Fibroblast of lung (primary cell): ENCODE results near the gene ZNF609. TPM values are rescaled to one million over a fixed set of nuclear protein-coding genes. Genes with fewer than 3 reads are reported as not detected.
"Not testable (repeated sequence)": the region's sequence is repeated elsewhere in the genome, so short reads cannot be mapped to it uniquely, and the experiment has no call there.

ENCODE experiments used
- DNase-seq, 2 donors: peaks; one replicate each; pipeline versions ENCODE4 v3.0.0 to v3.0.0-alpha.2; 2010; ENCODE audit warnings: low read depth in 2 of 2
- H2AFZ ChIP-seq: 2 replicates; pipeline ENCODE4 v1.5.1; 2012; ENCODE audit warnings: low read length, control low read depth, inconsistent platforms
- H3K27ac ChIP-seq: 2 replicates; pipeline ENCODE4 v1.5.1; 2011; ENCODE audit warnings: low read length, control low read depth; ENCODE audit not compliant: insufficient read depth
- H3K27me3 ChIP-seq: 2 replicates; pipeline ENCODE4 v1.5.1; 2011; ENCODE audit warnings: mild to moderate bottlenecking, low read length; ENCODE audit not compliant: control insufficient read depth, insufficient read depth
- H3K36me3 ChIP-seq: 2 replicates; pipeline ENCODE4 v1.5.1; 2011; ENCODE audit warnings: low read length; ENCODE audit not compliant: control insufficient read depth, insufficient read depth
- H3K4me1 ChIP-seq: 2 replicates; pipeline ENCODE4 v1.5.1; 2011; ENCODE audit warnings: low read length; ENCODE audit not compliant: control insufficient read depth, insufficient read depth; ENCODE audit errors: extremely low read depth
- H3K4me2 ChIP-seq: 2 replicates; pipeline ENCODE4 v1.5.1; 2011; ENCODE audit warnings: low read length, control low read depth; ENCODE audit not compliant: insufficient read depth; ENCODE audit errors: extremely low read depth
- H3K4me3 ChIP-seq, 4 experiments: fragments of 200-600 bp in 1 of 4; sonication (generic) in 1 of 4; replicated peaks in 1 of 4; 2 replicates each; pipeline ENCODE4 v1.5.1; 2011 to 2016; ENCODE audit warnings: low read length in 4 of 4, low read depth in 3 of 4, mild to moderate bottlenecking in 3 of 4, control low read depth in 2 of 4, inconsistent platforms in 1 of 4, mixed read lengths in 1 of 4; ENCODE audit not compliant: insufficient read depth in 1 of 4; ENCODE audit errors: control extremely low read depth in 1 of 4
- H3K79me2 ChIP-seq: 2 replicates; pipeline ENCODE4 v1.5.1; 2012; ENCODE audit warnings: mild to moderate bottlenecking, low read length, inconsistent platforms; ENCODE audit not compliant: control insufficient read depth, insufficient read depth
- H3K9ac ChIP-seq: 2 replicates; pipeline ENCODE4 v1.5.1; 2011; ENCODE audit warnings: mild to moderate bottlenecking, low read length, control low read depth; ENCODE audit not compliant: insufficient read depth
- H3K9me3 ChIP-seq: 2 replicates; pipeline ENCODE4 v1.5.1; 2012; ENCODE audit warnings: low read depth, low read length; ENCODE audit not compliant: control insufficient read depth, insufficient read depth
- H4K20me1 ChIP-seq: 2 replicates; pipeline ENCODE4 v1.5.1; 2011; ENCODE audit warnings: low read length; ENCODE audit not compliant: control insufficient read depth, insufficient read depth; ENCODE audit errors: extremely low read depth
- EZH2 ChIP-seq: IDR thresholded peaks from 2 replicates; pipeline ENCODE4 v1.5.1; 2012; ENCODE audit warnings: low read length, control low read depth, mild to moderate bottlenecking; ENCODE audit errors: missing control alignments
- polyA plus RNA-seq, 2 donors: library from polyadenylated mRNA; depleted of rRNA in 1 of 2; stranded (reverse) in 1 of 2; unstranded in 1 of 2; fragments of >200 nt; gene quantifications; 2 replicates each; pipeline ENCODE4 v1.2.1, GENCODE V29; 2011 to 2012; ENCODE audit warnings: missing spikeins in 1 of 2
- total RNA-seq: library from RNA; depleted of rRNA; stranded (reverse); fragments of >200 nt; gene quantifications from 2 replicates; pipeline ENCODE4 v1.2.1, GENCODE V29; 2014
- TF ChIP-seq, protein P1 (sequence below), 2 donors: IDR thresholded peaks in 1 of 2; conservative IDR thresholded peaks in 1 of 2; 1 replicate in 1 of 2; 2 replicates in 1 of 2; pipeline ENCODE4 v1.5.1; 2011 to 2012; ENCODE audit warnings: low read length in 2 of 2, control low read depth in 1 of 2, inconsistent platforms in 1 of 2, low read depth in 1 of 2, mild to moderate bottlenecking in 1 of 2

Gene ZNF609
- total and polyA plus RNA-seq, 2 donors (not counting 1 experiment from before 2014, with no cell fraction given): 10.8 to 14.7 TPM

GRCh38 chr15:64586984-64587383 lies 126.6 kb downstream of the ZNF609 start:
- Histone ChIP-seq H2AFZ (no peak overlapping the region), H3K36me3 (no peaks in the 10 kb centered on the region), H3K79me2 (peaks cover 10% of the 10 kb centered on the region), H3K4me1 (no peaks in the 10 kb centered on the region), H3K4me2 (no peak overlapping the region), H3K9ac (no peak overlapping the region), H3K27me3 (no peaks in the 10 kb centered on the region), H3K27ac (no peak overlapping the region), H3K9me3 (no peaks in the 10 kb centered on the region), H3K4me3 (no peak overlapping the region), H4K20me1 (no peaks in the 10 kb centered on the region)
- TF ChIP-seq, protein P1, sequence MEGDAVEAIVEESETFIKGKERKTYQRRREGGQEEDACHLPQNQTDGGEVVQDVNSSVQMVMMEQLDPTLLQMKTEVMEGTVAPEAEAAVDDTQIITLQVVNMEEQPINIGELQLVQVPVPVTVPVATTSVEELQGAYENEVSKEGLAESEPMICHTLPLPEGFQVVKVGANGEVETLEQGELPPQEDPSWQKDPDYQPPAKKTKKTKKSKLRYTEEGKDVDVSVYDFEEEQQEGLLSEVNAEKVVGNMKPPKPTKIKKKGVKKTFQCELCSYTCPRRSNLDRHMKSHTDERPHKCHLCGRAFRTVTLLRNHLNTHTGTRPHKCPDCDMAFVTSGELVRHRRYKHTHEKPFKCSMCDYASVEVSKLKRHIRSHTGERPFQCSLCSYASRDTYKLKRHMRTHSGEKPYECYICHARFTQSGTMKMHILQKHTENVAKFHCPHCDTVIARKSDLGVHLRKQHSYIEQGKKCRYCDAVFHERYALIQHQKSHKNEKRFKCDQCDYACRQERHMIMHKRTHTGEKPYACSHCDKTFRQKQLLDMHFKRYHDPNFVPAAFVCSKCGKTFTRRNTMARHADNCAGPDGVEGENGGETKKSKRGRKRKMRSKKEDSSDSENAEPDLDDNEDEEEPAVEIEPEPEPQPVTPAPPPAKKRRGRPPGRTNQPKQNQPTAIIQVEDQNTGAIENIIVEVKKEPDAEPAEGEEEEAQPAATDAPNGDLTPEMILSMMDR (conservative IDR thresholded peaks at IDR 0.05 in 1 of 2, IDR thresholded peaks at IDR 0.05 in 1 of 2; ENCODE audit: low read depth in 1 of 2, low read length in 2 of 2): no peak
- no peak for TF ChIP-seq EZH2
- DNase-seq: no peak

- Histone ChIP-seq H3K4me1 (no peaks in the 10 kb centered on the region), H3K4me2 (no peak overlapping the region), H2AFZ (no peak overlapping the region), H3K9me3 (no peaks in the 10 kb centered on the region), H3K79me2 (peaks cover 3% of the 10 kb centered on the region), H3K36me3 (no peaks in the 10 kb centered on the region), H3K9ac (no peak overlapping the region), H3K4me3 (no peak overlapping the region), H3K27me3 (no peaks in the 10 kb centered on the region), H4K20me1 (no peaks in the 10 kb centered on the region), H3K27ac (no peak overlapping the region)
- no peak for DNase-seq
- no peak for TF ChIP-seq EZH2
- TF ChIP-seq, protein P1 (conservative IDR thresholded peaks at IDR 0.05 in 1 of 2, IDR thresholded peaks at IDR 0.05 in 1 of 2; ENCODE audit: low read depth in 1 of 2, low read length in 2 of 2): no peak
These were observed 129.2 kb downstream of the ZNF609 start for GRCh38 chr15:64589435-64590084.

- not testable (repeated sequence) for H4K20me1 ChIP-seq, H3K27ac ChIP-seq
These were observed 132.5 kb downstream of the ZNF609 start for GRCh38 chr15:64592845-64593244.

More at GRCh38 chr15:64592845-64593244, 132.5 kb downstream of the ZNF609 start:
- not testable (repeated sequence) for H3K4me3 ChIP-seq, H3K9me3 ChIP-seq, DNase-seq, H3K9ac ChIP-seq, H3K4me1 ChIP-seq, H3K36me3 ChIP-seq, H2AFZ ChIP-seq, H3K79me2 ChIP-seq, H3K27me3 ChIP-seq, H3K4me2 ChIP-seq
